Stimulated activated CD4-positive, alpha-beta T cell treated with anti-CD3 and anti-CD28 coated beads, Interleukin-1b, Interleukin-23, amount 100 ng/mL, for 24 hours (primary cell): ENCODE measurements around the gene PTOV1.

ENCODE experiments used
- DNase-seq, 4 experiments: peaks; one replicate each; pipeline ENCODE4 v3.0.0-alpha.2; 2020; ENCODE audit warnings: low read depth in 4 of 4, low spot score in 1 of 4

The PTOV1 gene

DNA sequence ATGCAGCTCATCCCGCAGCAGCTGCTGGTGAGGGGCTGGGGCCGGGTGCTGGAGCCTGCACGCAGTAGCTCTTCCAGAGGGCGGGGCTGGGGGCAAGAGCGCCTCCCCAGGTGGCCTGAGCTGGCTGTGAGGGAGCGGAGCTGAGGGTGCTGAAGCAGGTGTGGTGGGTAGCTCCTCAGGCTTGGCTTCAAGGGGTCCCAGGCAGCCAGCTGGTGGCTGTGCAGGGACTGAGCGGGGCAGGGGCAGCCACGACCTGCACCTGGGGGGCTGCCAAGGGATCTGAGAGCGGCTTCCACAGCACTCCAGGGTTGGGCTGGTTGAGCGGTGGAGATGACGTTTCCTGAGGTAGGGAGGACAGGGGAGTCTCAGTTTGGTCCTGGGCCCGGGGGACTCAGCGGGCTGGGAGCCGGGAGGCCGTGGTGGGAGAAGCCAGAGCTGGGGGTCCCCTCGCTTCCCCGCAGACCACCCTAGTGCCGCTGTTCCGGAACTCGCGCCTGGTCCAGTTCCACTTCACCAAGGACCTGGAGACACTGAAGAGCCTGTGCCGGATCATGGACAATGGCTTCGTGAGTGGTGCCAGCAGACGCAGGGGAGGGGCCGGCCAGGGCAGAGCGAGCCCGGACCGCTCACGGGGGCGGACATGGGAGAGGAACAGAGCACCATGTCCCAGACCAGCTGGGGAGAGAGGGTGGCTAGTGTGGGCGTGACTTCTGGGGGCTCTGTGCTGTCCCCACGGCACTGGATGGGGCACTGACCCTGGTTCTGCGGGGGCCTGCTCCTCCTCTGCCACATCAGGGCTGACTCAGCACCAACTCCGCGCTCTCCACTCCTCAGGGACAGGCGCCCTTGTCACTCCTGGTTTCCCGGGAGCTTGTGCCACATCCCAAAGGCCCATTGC lies 7.4 kb downstream of the PTOV1 start:
- no peak for DNase-seq

DNA sequence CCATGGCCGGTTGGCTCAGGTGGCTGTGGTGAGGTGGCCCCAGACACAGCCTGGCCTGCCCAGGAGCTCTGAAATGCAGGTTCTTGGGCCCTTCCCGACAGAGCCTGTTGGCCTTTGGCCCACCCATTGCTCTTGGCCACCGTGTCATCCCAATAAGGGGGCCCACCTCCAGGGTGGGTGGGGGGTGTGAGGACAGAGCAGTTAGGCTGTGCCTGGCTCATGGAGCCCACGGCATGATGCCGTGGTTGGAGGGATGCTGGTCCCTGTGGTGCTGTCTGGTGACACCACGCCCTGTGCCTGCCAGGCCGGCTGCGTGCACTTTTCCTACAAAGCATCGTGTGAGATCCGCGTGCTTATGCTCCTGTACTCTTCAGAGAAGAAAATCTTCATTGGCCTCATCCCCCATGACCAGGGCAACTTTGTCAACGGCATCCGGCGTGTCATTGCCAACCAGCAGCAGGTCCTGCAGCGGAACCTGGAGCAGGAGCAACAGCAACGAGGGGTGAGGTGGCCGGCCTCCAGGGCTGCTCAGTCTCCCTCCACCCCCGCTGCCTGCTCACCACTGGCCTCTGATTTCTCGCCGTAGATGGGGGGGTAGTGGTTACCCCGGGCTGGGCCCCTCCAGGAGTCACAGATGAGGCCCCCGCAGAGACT lies 8.8 kb downstream of the PTOV1 start:
- no peak for DNase-seq

DNA sequence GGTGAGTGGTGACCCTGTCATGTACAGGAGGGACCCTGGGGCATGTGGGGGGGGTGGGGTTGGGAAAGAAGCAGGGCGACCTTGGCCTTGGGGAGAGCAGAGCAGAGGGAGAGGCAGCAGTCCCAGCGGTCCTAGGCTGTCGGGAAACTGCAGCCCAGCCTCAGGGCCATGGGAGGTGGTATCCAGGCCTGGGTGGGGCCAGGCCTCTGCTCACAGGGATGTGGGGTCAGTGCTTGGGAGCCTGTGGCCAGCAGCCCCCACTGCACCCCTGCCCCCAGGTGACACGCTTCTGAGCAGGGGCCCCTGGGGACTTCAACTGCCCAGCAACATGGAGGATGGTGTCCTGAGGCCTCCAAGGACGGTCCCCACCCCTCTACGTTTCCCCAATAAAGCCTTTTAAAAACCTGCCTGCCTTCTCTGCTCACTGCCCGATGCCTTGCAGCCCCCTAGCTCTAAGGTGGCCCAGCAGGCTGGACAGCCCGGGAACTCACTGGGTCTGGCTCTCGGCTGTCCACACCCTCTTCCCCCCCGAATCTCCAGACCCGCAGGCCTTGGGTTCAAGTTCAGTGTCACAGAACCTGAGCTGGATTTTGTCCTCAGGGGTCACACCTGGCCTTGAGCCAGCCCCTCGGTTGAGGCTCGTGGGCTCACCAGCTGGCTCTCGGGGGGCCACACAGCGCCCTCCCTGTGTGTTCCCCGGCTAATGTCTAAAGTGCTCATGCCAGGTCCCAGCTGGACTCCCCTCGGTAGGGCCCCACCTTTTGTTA lies 9.6 kb downstream of the PTOV1 start:
- no peak for DNase-seq

DNA sequence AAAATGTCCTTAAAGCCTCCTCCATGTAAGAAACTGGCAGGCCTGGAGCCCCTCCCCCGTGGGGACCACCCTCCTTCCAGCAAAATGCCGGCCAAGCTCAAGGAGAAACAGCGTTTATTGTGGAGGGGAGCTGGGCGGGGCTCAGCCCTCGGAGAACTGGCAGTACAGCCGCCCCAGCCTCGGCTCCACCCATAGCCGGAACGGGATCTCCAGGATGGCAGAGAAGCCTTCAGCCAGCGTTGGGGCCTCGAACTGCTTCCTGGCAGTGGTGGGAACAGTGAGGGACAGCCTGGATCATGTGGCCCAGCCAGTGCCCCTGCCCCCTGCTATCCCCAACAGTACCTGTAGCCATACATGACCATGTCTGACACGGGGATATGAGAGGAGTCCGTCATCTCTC lies 10.1 kb downstream of the PTOV1 start:
- DNase-seq = no peak

DNA sequence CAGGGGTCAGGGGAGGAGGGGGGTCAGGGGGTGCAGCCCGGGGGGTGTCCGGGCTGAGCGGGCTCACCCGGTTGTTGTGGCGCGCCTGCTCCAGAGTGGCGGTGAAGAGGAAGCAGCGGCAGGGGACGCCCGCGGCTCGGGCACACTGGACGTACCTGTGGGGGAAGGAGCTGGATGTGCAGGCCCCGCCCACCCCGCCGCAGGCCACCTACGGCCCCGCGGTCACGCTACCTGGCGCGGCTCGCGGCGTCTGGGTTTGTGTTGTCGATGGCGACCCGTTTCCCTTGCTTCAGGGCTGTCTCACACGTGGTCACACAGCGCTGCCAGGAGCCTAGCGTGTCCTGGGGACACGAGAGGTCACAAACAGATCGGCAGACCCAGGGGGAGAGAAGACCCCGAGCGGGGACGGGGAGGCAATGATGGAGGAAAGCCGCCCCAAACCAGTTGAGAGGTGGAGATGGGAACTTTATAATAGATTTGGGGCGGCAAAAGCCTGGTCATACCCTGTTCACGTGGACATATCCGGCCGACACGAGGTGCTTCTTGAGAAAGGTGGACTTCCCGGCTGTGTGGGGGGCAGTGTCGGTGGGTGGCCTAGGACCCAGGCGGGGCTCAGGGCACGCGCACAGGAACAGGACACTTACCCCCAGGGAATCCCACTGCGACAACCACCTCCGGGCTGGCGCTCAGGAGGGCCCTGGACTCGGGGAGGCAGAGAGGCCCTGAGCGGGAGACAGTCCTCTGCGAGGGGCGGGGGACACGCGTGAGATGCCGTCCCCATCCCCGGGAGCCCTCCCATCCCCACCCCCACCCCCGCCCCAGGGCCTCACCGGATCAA lies 10.8 kb downstream of the PTOV1 start:
- no peak for DNase-seq

DNA sequence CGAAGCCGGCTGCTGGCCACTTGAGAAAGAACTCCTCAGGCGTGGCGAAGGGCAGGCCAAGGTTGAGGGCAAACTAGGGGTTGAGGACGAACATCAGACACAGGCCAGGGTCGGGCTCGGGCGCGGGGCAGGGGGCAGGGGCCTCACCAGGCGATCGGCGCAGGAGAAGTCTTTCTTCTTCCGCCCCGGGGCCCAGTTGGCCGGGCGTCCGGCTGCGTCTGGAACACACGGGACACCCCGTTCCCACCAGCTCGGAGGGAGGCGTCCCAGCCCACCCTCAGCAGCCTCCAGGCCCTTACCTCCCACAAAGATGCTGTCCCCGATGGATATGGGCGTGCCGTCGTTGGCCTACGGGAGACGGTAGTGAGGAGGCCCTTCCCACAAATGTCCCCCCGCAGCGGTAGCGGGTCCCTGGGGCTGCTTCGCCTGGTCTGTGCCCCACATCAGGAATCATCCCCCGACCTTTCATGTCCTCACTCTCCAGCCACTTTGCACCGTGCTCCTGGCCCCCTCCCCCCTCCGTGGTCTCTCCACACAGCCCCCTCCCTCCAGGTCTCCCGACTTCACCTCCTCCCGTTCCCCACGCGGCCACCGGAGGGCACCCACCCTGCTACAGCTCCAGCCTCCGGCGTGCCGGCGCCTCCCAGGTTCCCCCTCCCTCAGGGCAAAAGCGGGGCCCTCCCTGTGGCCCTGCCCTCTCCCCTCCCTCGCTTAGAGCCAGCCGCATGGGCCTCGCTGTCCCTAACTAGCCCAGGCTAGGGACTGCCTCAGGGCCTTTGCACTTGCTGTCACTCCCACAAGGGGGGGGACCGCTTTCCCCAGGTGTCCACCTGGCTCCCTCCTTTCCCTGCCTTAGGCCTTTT lies 11.7 kb downstream of the PTOV1 start:
- no peak for DNase-seq

DNA sequence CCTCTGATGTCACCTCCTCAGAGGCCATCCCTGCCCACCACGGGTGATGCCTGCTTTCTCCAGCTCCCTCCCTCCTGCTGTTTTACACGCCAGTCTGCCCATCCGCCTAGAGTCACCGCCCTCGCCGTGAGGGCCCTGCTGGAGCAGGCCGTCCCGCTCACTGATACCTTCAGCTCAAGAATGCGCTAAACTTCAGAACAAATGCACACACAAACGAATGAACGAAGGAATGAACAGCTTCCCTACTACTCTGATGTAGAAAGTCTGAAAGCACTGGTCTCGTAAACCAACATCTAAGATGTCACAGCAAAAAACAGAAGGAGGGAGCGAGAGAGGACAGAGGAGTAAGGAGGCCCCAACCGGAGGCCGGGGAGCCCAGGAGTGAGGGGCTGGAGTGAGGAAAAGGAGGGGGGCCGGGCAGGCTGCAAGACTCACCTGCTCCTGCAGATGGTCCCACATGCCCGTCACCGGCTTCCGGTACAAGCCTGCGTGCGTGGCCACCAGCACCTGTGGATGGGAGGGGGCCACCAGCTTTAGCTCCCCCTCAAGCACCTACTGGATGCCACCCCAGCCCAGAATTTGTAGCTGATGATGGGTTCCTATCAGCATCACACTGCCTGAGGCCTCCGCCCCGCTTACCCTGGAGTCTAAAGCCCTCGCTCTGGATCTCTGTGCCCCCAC lies 12.4 kb downstream of the PTOV1 start:
- DNase-seq = no peak

DNA sequence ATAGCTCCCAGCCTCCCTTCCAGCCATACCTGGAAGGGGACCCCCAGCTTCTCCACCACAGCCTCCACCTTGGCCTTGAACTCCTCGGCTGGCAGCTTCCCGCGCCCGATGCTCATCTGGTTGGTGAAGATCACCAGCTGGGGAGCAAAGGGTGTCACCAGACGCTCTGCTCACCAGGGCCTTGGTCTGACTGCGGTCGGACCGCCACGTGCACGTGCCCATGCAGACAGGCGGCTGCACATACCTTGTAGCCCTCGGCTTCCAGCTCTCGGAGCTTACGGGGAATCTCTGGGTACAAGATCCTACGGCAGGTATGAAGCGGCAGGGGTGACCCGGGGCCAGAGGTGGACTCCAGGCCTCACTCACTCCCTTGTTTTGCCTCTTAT lies 13.0 kb downstream of the PTOV1 start:
- DNase-seq = no peak

DNA sequence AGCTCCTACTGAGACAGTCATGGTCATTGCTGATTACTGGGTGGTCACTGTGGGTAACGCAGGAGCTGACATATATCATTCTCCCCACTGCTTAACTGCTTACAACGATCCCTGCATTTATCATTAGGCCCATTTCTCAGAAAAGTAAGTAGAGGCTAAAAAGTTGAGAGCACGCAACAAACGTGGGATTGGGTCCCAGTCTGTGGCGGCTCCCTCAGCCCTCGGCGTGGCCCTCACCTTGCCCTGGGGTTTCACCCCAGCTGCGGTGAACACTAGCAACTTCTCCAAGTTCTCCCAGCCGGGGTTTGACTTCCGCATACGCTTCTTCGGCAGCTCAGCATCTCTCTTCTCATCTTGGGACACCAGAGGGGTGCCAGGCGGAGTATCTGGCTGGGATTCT lies 13.9 kb downstream of the PTOV1 start:
- no peak for DNase-seq

DNA sequence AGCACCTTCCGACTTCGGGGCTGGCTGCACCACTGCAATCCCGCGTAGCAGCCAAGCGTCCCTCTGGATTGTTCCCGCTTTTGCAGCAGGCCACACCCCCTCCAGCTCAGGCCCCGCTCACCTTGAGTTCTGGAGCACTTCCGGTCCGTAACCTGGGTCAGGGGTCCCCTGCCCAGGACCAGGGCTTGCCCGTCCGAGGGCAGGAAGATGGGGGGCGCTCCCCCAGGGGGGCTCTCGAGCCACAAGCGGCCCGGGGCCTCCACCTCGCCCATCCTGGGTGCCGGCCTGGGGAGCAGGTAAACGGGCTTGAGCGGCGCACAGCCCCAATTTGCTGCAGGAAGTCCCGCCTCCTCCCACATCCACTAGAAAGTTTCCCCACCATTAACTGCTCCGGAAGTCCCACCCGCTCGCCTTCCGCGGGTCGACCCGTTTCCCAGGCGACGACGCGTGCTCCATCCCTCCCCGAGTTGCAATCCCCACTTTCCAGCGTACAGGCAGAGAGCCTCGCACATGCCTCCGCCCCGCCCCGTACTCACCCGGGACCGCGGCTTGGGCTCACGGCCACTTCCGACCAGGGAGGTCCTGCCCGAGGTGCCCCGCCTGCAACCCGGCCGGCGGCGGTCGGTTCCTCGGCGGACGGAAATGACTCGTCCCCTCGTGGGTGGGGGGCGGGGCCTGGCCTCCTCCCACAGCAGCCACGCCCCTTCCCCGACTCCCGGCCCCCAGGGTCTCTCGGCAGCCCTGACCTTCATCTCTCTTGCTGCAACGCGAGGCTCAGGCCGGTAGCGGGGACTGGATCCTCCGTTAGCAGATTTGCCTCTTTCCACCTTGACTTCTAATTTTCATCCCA lies 16.2 kb downstream of the PTOV1 start, which contains the start of gene PNKP:
TSS of gene PNKP (minus strand) at position 644 of the 850 bp plus-strand sequence. CDS start at position 272, 372 bp downstream.
- DNase-seq = peak; percentile 64 to 96 (median 80)

DNA sequence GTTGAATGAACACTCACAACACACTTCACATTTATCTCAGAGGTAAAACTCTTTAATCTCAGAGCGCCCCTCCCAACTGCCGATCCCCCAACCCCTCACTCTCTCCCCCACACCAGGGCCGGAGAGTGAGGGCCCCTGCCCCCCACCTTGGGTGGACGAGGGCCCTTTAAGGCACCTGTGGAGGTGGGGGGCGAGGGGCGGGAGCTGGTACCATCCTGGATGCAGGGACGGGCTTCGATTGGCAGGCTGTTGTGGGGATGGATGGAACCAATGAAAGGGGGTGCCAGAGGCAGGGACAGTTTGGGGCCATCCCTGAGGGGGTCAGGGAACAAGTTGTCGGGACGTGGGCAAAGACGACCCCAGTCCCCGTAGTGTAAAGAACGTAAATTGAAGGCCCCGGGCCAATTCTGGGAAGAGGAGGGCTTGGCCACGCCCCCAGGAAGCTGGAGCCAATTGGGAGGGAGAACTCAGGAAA lies 18.1 kb downstream of the PTOV1 start:
- peak in 2 of 4 experiments; percentile 20 to 58 for DNase-seq

DNA sequence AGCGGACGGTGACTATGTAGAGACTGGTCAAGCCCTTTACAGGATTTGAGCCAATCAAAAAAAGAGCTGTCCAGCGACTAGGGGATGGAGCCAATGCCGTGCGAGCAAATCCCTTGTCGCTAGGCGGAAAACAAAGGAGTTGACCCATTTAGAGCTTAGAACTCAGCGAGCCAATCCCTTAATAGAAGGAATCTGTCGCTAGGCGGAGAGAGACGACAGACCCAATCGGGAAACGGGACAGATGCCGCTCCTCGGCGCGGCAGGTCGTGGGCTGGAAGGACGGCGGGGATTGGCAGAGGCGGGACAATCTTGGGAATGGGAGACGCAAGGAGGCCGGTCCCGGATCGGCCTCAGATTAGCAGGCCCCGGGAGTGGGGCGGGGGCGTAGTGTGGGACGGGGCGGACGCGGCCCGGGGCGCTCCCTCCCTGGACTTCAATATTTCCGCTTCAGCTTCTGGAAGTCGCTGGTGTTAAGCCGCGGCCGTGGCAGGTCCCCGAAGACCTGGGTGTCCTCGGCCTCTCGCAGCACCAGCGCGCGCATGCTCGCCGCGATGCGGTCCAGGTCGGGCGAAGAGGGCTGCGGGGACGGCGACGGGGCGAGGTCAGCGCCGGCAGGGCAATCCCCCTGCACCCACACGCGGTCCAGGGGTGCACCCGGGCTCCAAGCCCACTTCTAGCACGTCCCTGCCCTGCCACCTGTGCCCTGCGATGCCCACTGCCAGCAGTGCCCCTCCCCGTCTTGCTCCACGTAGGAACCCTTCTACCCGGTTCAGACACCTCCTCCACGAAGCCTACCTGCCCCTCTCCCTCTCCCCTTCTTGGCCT lies 18.7 kb downstream of the PTOV1 start:
- DNase-seq = peak; percentile 64 to 82 (median 77)

DNA sequence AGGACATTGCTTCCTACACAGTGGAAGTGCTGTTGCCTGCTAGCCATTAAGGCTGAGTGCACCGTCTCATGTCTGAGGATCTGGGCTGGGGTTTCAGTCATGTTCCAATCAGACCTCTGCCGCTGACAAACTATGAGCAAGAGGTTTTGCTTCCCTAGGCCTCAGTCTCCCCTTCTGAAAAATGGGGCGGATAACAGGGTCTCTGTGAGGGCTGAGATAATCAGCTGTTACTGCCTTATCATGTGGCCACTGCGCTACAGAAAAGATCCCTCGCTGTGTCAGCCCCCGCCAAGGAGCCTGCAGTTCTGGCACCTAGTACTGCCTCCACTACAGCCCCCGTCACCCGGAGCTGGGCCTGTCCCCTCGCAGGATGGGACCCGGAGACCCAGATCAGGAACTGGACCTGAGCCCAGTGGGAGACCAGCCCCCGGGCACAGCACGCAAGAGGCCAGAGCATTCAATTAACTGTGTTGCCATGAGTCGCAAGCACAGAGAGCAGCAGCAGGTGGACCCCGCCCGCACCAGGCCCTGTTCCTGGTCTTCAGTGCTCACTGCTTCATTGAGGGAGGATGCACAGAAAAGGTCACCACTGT lies 19.4 kb downstream of the PTOV1 start:
- DNase-seq = no peak

DNA sequence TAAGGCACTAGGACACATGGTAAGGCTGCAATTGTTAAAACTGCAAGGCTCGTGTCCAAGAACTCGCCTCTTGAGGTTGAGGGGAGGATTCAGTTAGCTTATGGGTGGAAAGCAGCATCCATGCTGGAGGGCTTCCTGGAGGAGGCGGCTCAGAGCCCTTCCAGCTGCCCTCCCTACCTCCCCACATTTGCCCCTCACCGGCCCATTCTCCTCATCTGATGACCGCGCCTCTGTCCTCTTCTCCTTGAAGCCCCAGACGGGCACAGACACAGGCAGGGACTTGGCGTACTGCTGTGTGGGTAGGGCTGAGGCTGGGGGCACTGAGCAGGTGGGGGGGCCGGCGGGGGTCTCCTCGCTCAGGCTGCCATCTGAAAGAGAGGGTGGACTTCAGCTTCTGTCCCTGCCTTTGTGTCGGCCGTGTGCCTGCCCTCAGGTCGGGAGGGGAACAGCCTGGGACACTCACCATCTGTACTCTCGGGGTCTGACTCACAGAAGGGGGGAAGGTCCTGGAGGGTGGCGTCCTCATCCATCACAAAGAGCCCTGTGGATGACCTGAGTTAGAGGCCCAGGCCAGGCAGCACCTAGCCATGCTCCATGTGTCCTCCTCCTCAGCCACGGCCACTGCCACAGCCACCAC lies 20.5 kb downstream of the PTOV1 start:
- no peak for DNase-seq

DNA sequence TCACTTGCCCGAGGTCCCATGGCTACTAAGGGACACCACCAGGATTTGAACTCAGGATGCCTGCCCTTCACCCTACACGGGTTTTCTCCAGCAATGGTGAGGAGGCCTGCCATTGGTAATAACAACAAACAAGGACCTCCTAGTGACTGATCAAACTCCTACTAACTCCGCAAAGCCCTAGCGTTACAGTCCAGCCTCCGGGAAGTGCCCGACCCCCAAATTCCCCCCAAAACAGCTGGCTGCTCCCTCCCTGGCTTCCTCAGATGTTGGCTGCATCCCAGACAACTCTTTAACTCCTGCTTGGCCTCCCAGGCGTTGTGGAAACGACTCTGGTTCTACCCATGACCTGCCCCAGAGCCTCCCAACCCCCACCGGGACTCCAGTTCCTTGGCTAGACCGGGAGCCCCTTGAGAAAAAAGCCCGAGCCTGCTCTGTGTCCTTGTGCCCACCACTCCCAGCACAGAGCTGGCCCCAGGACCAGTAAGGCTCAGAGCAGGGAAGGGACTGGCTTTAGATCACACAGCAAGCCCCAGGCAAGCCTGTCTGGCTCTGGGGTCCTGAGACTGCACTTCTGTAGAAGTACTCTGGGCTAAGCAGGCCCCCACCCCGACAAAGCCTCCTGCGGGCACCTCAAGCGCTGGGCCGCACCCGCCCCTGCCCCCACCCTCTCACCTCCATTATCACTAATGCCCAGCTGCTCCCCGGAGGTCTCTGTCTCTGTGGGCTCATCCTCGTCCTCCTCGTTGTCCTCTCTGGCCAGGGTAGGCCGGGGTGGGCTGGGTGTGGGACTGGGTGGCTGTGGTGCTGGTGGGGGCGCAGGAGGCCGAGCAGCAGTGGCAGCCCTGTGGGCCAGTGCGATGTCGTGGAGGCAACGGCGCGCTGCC lies 21.5 kb downstream of the PTOV1 start:
- DNase-seq = no peak

DNA sequence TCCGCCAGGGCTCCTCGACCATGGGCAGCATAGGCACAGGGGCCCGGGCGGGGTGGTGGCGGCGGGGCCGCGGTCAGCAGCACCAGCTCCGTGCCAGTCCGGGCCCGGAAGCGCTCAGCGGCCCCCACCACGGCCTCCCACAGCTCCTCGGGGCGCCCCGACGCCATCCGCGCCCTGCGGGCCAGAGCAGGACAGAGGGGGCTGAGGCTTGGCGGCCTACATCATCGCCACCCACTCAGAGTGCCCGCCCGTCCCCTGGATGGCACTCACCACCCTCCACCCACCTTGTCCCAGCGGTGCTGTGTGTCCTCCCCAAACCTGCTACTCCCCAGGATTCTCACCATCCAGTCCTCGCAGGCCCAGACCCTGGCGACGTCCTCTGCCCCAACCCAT lies 22.2 kb downstream of the PTOV1 start:
- no peak for DNase-seq
